ENCODE data around the gene KSR2. TPM values are rescaled to one million over a fixed set of nuclear protein-coding genes. Genes with fewer than 3 reads are reported as not detected.

Gene KSR2
- under 1 TPM in 2 of 4 donors, not detected in 2; 0.02 to 0.04 TPM for total RNA-seq
- polyA plus RNA-seq, result under 1 TPM; under 0.01 to 0.03 (median 0.01) TPM
- long read RNA-seq, donor 1, result 0 reads
- long read RNA-seq, donor 2, result 0 reads

GRCh38 chr12:117968826-117969659 lies at the start of gene KSR2:
KSR2 (minus strand) TSS chr12:117968990; CDS start chr12:117968255, 735 bp downstream.
- 0 to 1% (median 1%) methylated on average over 57 to 86 of the region's 86 CpGs for WGBS, 3 donors
- H3K4me1 ChIP-seq, result no peaks in the 10 kb centered on the region
- H3K36me3 ChIP-seq (ENCODE audit: insufficient read depth in 1 of 2, low read depth in 1 of 2), result no peaks in the 10 kb centered on the region
- intact Hi-C loops (cut with DNase I), result no loop called here
- H3K9me3 ChIP-seq, result peaks cover 4% of the 10 kb centered on the region
- peak within 1 kb of the TSS; percentile 31 for H3K4me3 ChIP-seq
- no peak for TF ChIP-seq CTCF (IDR thresholded peaks at IDR 0.05)
- peak in 1 of 2 donors; percentile 12 for DNase-seq
- H3K27me3 ChIP-seq (ENCODE audit: insufficient read depth in 3 of 3, low read length in 2 of 3), result peaks cover 0 to 49% (median 16%) of the 10 kb centered on the region in 3 donors
- ATAC-seq, result no peak
- no peak within 1 kb of the TSS for H3K27ac ChIP-seq

GRCh38 chr12:118017926-118018325 lies 49.1 kb upstream of the KSR2 start:
- Histone ChIP-seq H3K27ac (no peak overlapping the region), H3K4me1 (peaks cover 6% of the 10 kb centered on the region), H3K9me3 (no peaks in the 10 kb centered on the region), H3K27me3 (ENCODE audit: insufficient read depth in 3 of 3, low read length in 2 of 3) (no peaks in the 10 kb centered on the region), H3K36me3 (ENCODE audit: insufficient read depth in 1 of 2, low read depth in 1 of 2) (peaks cover 0 to 48% of the 10 kb centered on the region in 2 donors), H3K4me3 (no peak overlapping the region)
- no peak for DNase-seq
- no peak for TF ChIP-seq CTCF (IDR thresholded peaks at IDR 0.05)
- no peak for ATAC-seq
- intact Hi-C loops (cut with DNase I), result loop anchor here in 1 of 2 donors (5.0 kb wide), 1 partner anchor 141 kb away; no protein-coding TSS in a partner anchor

- no peak for TF ChIP-seq CTCF (IDR thresholded peaks at IDR 0.05)
- Histone ChIP-seq H3K9me3 (no peaks in the 10 kb centered on the region), H3K4me3 (peak within 1 kb of the TSS; percentile 87), H3K27ac (peak within 1 kb of the TSS; percentile 13), H3K4me1 (peaks cover 6% of the 10 kb centered on the region), H3K27me3 (ENCODE audit: insufficient read depth in 3 of 3, low read length in 2 of 3) (no peaks in the 10 kb centered on the region), H3K36me3 (ENCODE audit: insufficient read depth in 1 of 2, low read depth in 1 of 2) (peaks cover 0 to 35% of the 10 kb centered on the region in 2 donors)
- DNase-seq, result peak; percentile 99
- peak; percentile 99 to 100 (median 100) for ATAC-seq
- intact Hi-C loops (cut with DNase I), result loop anchor here in 1 of 2 donors (5.0 kb wide), 1 partner anchor 139 kb away; no protein-coding TSS in a partner anchor
- WGBS, 3 donors, result 0% methylated on average over 53 to 61 of the region's 61 CpGs
Observed at GRCh38 chr12:118016424-118017264, 47.9 kb upstream of the KSR2 start, which contains the start of gene RFC5. RFC5 (plus strand) TSS chr12:118016703; CDS start chr12:118016828, 125 bp downstream.

- WGBS, 3 donors, result 32 to 35% (median 33%) methylated on average over 9 of the region's 9 CpGs
- intact Hi-C loops (cut with DNase I), result loop anchor here in 1 of 2 donors (5.0 kb wide), 1 partner anchor 139 kb away; no protein-coding TSS in a partner anchor
- no peak for TF ChIP-seq CTCF (IDR thresholded peaks at IDR 0.05)
Observed at GRCh38 chr12:118015944-118016343, 47.2 kb upstream of the KSR2 start.

More at GRCh38 chr12:118015944-118016343, 47.2 kb upstream of the KSR2 start:
- Histone ChIP-seq H3K36me3 (ENCODE audit: insufficient read depth in 1 of 2, low read depth in 1 of 2) (peaks cover 0 to 28% of the 10 kb centered on the region in 2 donors), H3K4me1 (peaks cover 6% of the 10 kb centered on the region), H3K27ac (no peak overlapping the region), H3K9me3 (no peaks in the 10 kb centered on the region), H3K27me3 (ENCODE audit: insufficient read depth in 3 of 3, low read length in 2 of 3) (no peaks in the 10 kb centered on the region), H3K4me3 (peak overlapping the region; percentile 87)
- ATAC-seq (no peak), DNase-seq (no peak)

All from psoas muscle (tissue), 8 donors.